HepG2 (cell line): Measurements from ENCODE around the gene TJAP1. TPM values are rescaled to one million over a fixed set of nuclear protein-coding genes. Genes with fewer than 3 reads are reported as not detected.

Experiments used
- ATAC-seq: fragments of 200-7000 bp; cut with Tn5 transposase; 3 replicates; pipeline ENCODE4 v1.9.1; 2020; ENCODE audit warnings: mild to moderate bottlenecking, moderate library complexity
- BruUV-seq: library from RNA; stranded (reverse); fragments of 400-500 nt; replicated peaks from 2 replicates; lab custom pipeline; 2021; lab: Mats Ljungman, UMichigan
- CTCF ChIA-PET: fragments of 300-600 bp; formaldehyde crosslinking; extraction: SDS; loops from one replicate; lab custom pipeline; 2021; ENCODE audit warnings: low total read pairs, inconsistent platforms, low intra/inter-chr PET ratio; lab: Yijun Ruan, JAX
- POLR2A ChIA-PET: fragments of 350-600 bp; sonication (Branson Sonifier 250); formaldehyde crosslinking; loops from one replicate; lab custom pipeline; 2020; ENCODE audit warnings: antibody characterized with exemption, inconsistent platforms; lab: Yijun Ruan, JAX
- DNase-seq: peaks from one replicate; pipeline ENCODE4 v3.0.0-alpha.2; 2015; ENCODE audit warnings: low spot score
- FAIRE-seq: peaks from 3 replicates; lab custom pipeline; 2011; peaks lifted over from hg19 to GRCh38; lab: Jason Lieb, UNC
- H2AFZ ChIP-seq: one replicate; pipeline ENCODE4 v1.6.1; 2011; ENCODE audit warnings: low read length, inconsistent platforms
- H3K27ac ChIP-seq: fragments of 300-600 bp; 3 replicates; pipeline ENCODE4 v1.8.0; 2011; ENCODE audit warnings: mixed run types, mild to moderate bottlenecking, mixed read lengths, low read length, inconsistent platforms; ENCODE audit not compliant: insufficient read depth; ENCODE audit errors: extremely low read length
- H3K27me3 ChIP-seq, 2 experiments: fragments of 200-600 bp in 1 of 2; 2 replicates in 1 of 2; 3 replicates in 1 of 2; pipeline versions ENCODE4 v1.6.0 to v1.8.0; 2011; ENCODE audit warnings: low read length in 2 of 2, mild to moderate bottlenecking in 2 of 2, moderate library complexity in 2 of 2, inconsistent platforms in 1 of 2; ENCODE audit not compliant: insufficient read depth in 2 of 2, control insufficient read depth in 1 of 2
- H3K36me3 ChIP-seq, 2 experiments: fragments of 200-600 bp in 1 of 2; replicated peaks in 1 of 2; 2 replicates in 1 of 2; 3 replicates in 1 of 2; pipeline versions ENCODE4 v1.5.1 to v1.8.0; 2011; ENCODE audit warnings: low read length in 2 of 2, inconsistent platforms in 1 of 2; ENCODE audit not compliant: insufficient read depth in 2 of 2, control insufficient read depth in 1 of 2
- H3K4me1 ChIP-seq: 2 replicates; pipeline ENCODE4 v1.5.1; 2012; ENCODE audit warnings: low read length, inconsistent platforms; ENCODE audit not compliant: insufficient read depth
- H3K4me2 ChIP-seq: 2 replicates; pipeline ENCODE4 v1.6.0; 2011; ENCODE audit warnings: low read depth, low read length, inconsistent platforms
- H3K4me3 ChIP-seq, 3 experiments: fragments of 200-600 bp in 1 of 3; sonication (generic), shearing (Covaris generic) in 1 of 3; replicated peaks in 1 of 3; 2 replicates each; pipeline ENCODE4 v1.5.1; 2011 to 2016; ENCODE audit warnings: low read length in 3 of 3, inconsistent platforms in 2 of 3, low read depth in 2 of 3, mild to moderate bottlenecking in 2 of 3, control low read depth in 1 of 3, mixed read lengths in 1 of 3; ENCODE audit not compliant: insufficient read depth in 1 of 3
- H3K79me2 ChIP-seq: one replicate; pipeline ENCODE4 v1.6.1; 2011; ENCODE audit warnings: low read length, inconsistent platforms; ENCODE audit not compliant: insufficient read depth
- H3K9ac ChIP-seq: 2 replicates; pipeline ENCODE4 v1.6.0; 2011; ENCODE audit warnings: mild to moderate bottlenecking, low read depth, low read length, inconsistent platforms; ENCODE audit not compliant: insufficient read depth
- H3K9me3 ChIP-seq: 2 replicates; pipeline ENCODE4 v1.5.1; 2012; ENCODE audit warnings: mild to moderate bottlenecking, low read length
- H4K20me1 ChIP-seq: 2 replicates; pipeline ENCODE4 v1.6.0; 2011; ENCODE audit warnings: inconsistent platforms, mild to moderate bottlenecking, low read length, moderate library complexity; ENCODE audit not compliant: insufficient read depth
- BRD4 ChIP-seq: sonication (generic); formaldehyde crosslinking; IDR thresholded peaks from 2 replicates; pipeline ENCODE4 v1.4.0; 2020; ENCODE audit warnings: missing genetic modification reagents
- CBX1 ChIP-seq: IDR thresholded peaks from one replicate; pipeline ENCODE4 v1.6.1; 2016; ENCODE audit warnings: antibody characterized with exemption, low read depth
- DRAP1 ChIP-seq: IDR thresholded peaks from 2 replicates; pipeline ENCODE4 v1.6.1; 2016; ENCODE audit warnings: missing genetic modification reagents, missing compliant biosample characterization
- FOXO4 ChIP-seq: sonication (generic); formaldehyde crosslinking; conservative IDR thresholded peaks from 2 replicates; pipeline ENCODE4 v1.8.1; 2023; ENCODE audit warnings: missing genetic modification reagents
- RFXAP ChIP-seq: sonication (generic); formaldehyde crosslinking; IDR thresholded peaks from 2 replicates; pipeline ENCODE4 v1.4.0; 2020; ENCODE audit warnings: missing genetic modification reagents, borderline replicate concordance
- SMYD3 ChIP-seq: sonication (generic); formaldehyde crosslinking; IDR thresholded peaks from 2 replicates; pipeline ENCODE4 v1.8.1; 2023; ENCODE audit warnings: mild to moderate bottlenecking, missing genetic modification reagents
- TERF1 ChIP-seq: sonication (generic); formaldehyde crosslinking; IDR thresholded peaks from 2 replicates; pipeline ENCODE4 v1.8.0; 2022; ENCODE audit warnings: mild to moderate bottlenecking, missing genetic modification reagents, moderate library complexity
- ZBTB20 ChIP-seq: sonication (generic); formaldehyde crosslinking; IDR thresholded peaks from 2 replicates; pipeline ENCODE4 v1.8.1; 2023; ENCODE audit warnings: missing genetic modification reagents, low read depth, mild to moderate bottlenecking, borderline replicate concordance
- ZMYM3 ChIP-seq: sonication (generic); formaldehyde crosslinking; IDR thresholded peaks from 2 replicates; pipeline ENCODE4 v1.5.1; 2020; ENCODE audit warnings: mild to moderate bottlenecking, missing genetic modification reagents
- ZNF615 ChIP-seq: sonication (generic); formaldehyde crosslinking; IDR thresholded peaks from 2 replicates; pipeline ENCODE4 v1.5.0; 2020; ENCODE audit warnings: mild to moderate bottlenecking, missing genetic modification reagents, borderline replicate concordance
- ZNF646 ChIP-seq: sonication (generic); formaldehyde crosslinking; IDR thresholded peaks from 2 replicates; pipeline ENCODE4 v1.9.0; 2021; ENCODE audit warnings: mild to moderate bottlenecking, missing genetic modification reagents
- ZNF670 ChIP-seq: sonication (generic); formaldehyde crosslinking; IDR thresholded peaks from 2 replicates; pipeline ENCODE4 v1.8.0; 2022; ENCODE audit warnings: mild to moderate bottlenecking, missing genetic modification reagents, borderline replicate concordance
- WGBS: methylation state at CpG from one replicate; pipeline ENCODE4 v1.1.6; 2017; ENCODE audit warnings: low lambda C conversion rate; 5-methylcytosine and 5-hydroxymethylcytosine counted together
- in situ Hi-C: cut with HindIII; loops from 2 replicates; pipeline ENCODE4 v1.10.0; 2017; ENCODE audit warnings: low pct_unique_long_range_greater_than_20kb; ENCODE audit not compliant: extremely low pct_ligation_motif_present
- intact Hi-C: fragments of 100-400 bp; cut with micrococcal nuclease; formaldehyde crosslinking; loops from one replicate; pipeline ENCODE4 v1.10.0; 2022; ENCODE audit not compliant: unreplicated experiment
- polyA plus RNA-seq, 8 experiments: library from polyadenylated mRNA; depleted of rRNA in 3 of 8; stranded (reverse) in 7 of 8; unstranded in 1 of 8; fragments of >200 nt; fragmentation: Illumina TruSeq in 4 of 8; extraction: Trizol in 4 of 8; gene quantifications; 2 replicates each; pipeline versions ENCODE4 v1.2.1 to v1.2.3, GENCODE V29; 2011 to 2016; ENCODE audit warnings: low read depth in 4 of 8, missing spikeins in 1 of 8, mixed read lengths in 1 of 8; ENCODE audit not compliant: insufficient read depth in 1 of 8
- total RNA-seq, 5 experiments: library from RNA; depleted of rRNA; stranded (reverse); fragments of >200 nt; fragmentation: Illumina TruSeq; extraction: Trizol; gene quantifications; 2 replicates each; pipeline ENCODE4 v1.2.3, GENCODE V29; 2016; ENCODE audit warnings: low read depth in 1 of 5

TJAP1 gene
- total and polyA plus RNA-seq, 2 of the 13 experiments (the other 11 are each of a cell fraction or from before 2014, with no cell fraction given) = 15.7 to 41.6 TPM

GRCh38 chr6:43453831-43454230, 23.5 kb upstream of the TJAP1 start (continued):
- TF ChIP-seq RFXAP (no peak), DRAP1 (CRISPR knock-in tag) (no peak), CBX1 (no peak)

GRCh38 chr6:43454290-43454695, 23.1 kb upstream of the TJAP1 start:
- ChIA-PET CTCF (interaction anchor here (1.5 to 4.7 kb wide), 3 partner anchors 42 to 191 kb away, joined by 3 to 53 read pairs (median 39); no protein-coding TSS in a partner anchor), POLR2A (interaction anchor here (1.5 to 4.7 kb wide), 4 partner anchors 17 to 42 kb away, joined by 4 to 38 read pairs (median 12); partner anchors contain the start of gene ABCC10)
- H4K20me1 ChIP-seq = no peaks in the 10 kb centered on the region
- peak overlapping the region; percentile 54 to 76 (median 66); a peak in 4 of 6 replicates for H3K4me3 ChIP-seq
- in situ Hi-C loops (no loop called here), intact Hi-C loops (loop anchor here (1.0 kb wide), 2 partner anchors 42 to 52 kb away; no protein-coding TSS in a partner anchor)
- H3K27ac ChIP-seq = no peak overlapping the region
- no peaks in the 10 kb centered on the region for H3K9me3 ChIP-seq
- no peak overlapping the region for H2AFZ ChIP-seq
- FAIRE-seq = peak; percentile 4
- no peaks in the 10 kb centered on the region for H3K79me2 ChIP-seq
- ATAC-seq = peak; percentile 7
- WGBS = 14% methylated on average over 16 of the region's 17 CpGs
- H3K4me2 ChIP-seq = peak overlapping the region; percentile 100
- DNase-seq = no peak
- H3K4me1 ChIP-seq = peaks cover 26% of the 10 kb centered on the region
- no TSS peak for BruUV-seq
- H3K36me3 ChIP-seq = peaks cover 8 to 15% of the 10 kb centered on the region in 2 experiments; a peak in 3 of 5 replicates
- H3K9ac ChIP-seq = no peak overlapping the region
- peaks cover 0 to 5% of the 10 kb centered on the region in 2 experiments; a peak in 2 of 5 replicates for H3K27me3 ChIP-seq
- TF ChIP-seq TERF1 (no peak), ZMYM3 (CRISPR knock-in tag) (peak; percentile 45; the same call in 1 of the 2 replicates), ZNF615 (CRISPR knock-in tag) (no peak), SMYD3 (0 out of 2 replicates have a peak, but pooled peaks have one; percentile 20), BRD4 (CRISPR knock-in tag) (no peak), ZNF646 (CRISPR knock-in tag) (no peak), ZNF670 (CRISPR knock-in tag) (peak; percentile 45; the same call in 1 of the 2 replicates), FOXO4 (CRISPR knock-in tag) (no peak), ZBTB20 (CRISPR knock-in tag) (no peak)
